Fibroblast of pulmonary artery (primary cell): ENCODE measurements around the gene MEOX1.
A peak's percentile ranks its signal among the peaks of the same experiment; 100 is the strongest.
"Not testable (repeated sequence)": the region's sequence is repeated elsewhere in the genome, so short reads cannot be mapped to it uniquely, and the experiment has no call there.

Source experiments
- DNase-seq: peaks from one replicate; pipeline ENCODE4 v3.0.0-alpha.2; 2010; ENCODE audit warnings: low read depth
- H3K4me3 ChIP-seq: replicated peaks from 2 replicates; pipeline ENCODE4 v1.5.1; 2011; ENCODE audit warnings: low read depth, mild to moderate bottlenecking, control low read depth, low read length, moderate library complexity
- TF ChIP-seq, protein P1 (sequence below): IDR thresholded peaks from 2 replicates; pipeline ENCODE4 v1.5.1; 2011; ENCODE audit warnings: mild to moderate bottlenecking, control low read depth, low read length, inconsistent platforms; ENCODE audit errors: missing control alignments

Gene MEOX1

DNA sequence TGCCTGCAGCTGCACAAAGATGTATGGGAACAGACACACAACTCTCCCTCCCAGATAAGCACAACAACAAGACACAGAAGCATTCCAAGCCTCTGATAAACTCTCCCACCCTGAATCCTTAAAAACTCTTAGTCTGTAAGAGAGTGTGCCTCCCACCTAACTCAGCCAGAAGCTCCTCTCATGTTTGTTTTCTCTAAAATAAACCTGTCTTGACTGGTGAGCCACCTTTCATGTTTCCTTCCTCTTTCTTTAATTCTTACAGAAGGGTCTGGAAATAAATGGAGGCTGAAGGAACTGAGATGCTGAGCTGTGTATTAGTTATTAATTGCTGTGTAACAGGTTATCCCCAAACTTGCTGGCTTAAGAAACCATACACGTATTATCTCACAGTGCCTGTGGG, 57.2 kb downstream of the MEOX1 start:
- no peak for DNase-seq
- H3K4me3 ChIP-seq, result no peak overlapping the region
- TF ChIP-seq, protein P1, sequence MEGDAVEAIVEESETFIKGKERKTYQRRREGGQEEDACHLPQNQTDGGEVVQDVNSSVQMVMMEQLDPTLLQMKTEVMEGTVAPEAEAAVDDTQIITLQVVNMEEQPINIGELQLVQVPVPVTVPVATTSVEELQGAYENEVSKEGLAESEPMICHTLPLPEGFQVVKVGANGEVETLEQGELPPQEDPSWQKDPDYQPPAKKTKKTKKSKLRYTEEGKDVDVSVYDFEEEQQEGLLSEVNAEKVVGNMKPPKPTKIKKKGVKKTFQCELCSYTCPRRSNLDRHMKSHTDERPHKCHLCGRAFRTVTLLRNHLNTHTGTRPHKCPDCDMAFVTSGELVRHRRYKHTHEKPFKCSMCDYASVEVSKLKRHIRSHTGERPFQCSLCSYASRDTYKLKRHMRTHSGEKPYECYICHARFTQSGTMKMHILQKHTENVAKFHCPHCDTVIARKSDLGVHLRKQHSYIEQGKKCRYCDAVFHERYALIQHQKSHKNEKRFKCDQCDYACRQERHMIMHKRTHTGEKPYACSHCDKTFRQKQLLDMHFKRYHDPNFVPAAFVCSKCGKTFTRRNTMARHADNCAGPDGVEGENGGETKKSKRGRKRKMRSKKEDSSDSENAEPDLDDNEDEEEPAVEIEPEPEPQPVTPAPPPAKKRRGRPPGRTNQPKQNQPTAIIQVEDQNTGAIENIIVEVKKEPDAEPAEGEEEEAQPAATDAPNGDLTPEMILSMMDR, result no peak

DNA sequence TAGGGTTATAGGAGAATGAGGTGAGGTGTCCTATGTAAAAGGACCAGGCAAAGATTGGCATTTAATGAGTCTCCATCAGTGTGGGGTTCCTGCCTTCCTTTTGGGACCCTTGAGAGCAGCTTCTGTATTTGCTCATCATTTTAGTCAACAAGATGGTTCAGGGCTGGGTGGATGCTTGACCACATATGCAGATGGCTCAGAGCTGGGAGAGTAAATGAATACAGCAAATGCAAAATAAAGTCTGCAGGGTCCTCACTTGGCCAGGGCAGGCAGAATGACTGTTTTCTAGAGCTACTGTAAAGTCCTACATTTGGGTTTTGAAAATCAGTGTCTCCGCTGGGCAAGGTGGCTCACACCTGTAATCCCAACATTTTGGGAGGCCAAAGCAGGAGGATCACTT, 58.4 kb downstream of the MEOX1 start:
- DNase-seq, result no peak
- H3K4me3 ChIP-seq, result no peak overlapping the region
- TF ChIP-seq, protein P1, result no peak

DNA sequence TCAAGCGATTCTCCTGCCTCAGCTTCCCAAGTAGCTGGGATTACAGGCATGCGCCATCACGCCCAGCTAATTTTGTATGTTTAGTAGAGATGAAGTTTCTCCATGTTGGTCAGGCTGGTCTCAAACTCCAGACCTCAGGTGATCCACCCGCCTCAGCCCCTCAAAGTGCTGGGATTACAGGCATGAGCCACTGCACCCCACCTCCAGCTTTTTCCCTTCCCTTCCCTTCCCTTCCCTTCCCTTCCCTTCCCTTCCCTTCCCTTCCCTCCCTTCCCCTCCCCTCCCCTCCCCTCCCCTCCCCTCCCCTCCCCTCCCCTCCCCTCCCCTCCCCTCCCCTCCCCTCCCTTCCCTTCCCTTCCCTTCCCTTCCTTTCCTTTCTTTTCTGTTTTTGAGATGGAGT, 59.2 kb downstream of the MEOX1 start:
- not testable (repeated sequence) for H3K4me3 ChIP-seq, DNase-seq

DNA sequence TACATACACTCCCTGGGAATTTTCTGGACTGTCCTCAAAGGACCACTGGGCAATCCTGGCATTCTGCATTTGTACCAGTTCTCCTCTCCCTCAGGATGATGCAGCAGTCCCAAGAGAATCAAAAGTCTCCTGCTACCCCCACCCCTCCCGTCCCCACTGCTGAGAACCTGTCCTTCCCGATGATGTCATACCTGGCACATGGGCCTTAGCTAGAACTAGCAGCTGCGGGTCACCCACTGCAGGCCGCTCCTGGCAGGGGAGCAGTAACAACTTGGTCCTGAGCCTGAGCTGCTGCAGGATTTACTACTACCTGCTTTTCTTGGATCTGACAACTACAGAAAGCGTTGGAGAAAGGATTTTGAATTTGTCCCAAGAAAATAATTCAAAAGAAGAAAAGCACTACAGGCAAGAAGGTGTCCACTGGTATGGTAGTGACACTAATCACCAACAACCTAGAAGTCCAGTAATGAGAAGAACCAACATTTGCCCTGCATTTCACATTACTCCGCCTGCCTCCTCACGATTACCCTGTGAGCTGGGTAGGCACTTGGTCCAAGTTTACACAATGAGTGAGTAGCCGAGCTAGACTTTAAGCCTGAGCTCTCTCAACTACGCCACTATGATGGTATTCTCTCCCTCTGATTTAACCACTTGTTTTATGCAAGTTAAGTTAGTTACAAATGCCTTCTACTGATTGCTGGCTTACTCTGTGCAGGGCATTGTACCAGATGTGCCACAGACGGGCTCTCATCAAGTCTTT, 60.3 kb downstream of the MEOX1 start:
- TF ChIP-seq, protein P1, result no peak
- no peak overlapping the region for H3K4me3 ChIP-seq
- peak; percentile 18 for DNase-seq

DNA sequence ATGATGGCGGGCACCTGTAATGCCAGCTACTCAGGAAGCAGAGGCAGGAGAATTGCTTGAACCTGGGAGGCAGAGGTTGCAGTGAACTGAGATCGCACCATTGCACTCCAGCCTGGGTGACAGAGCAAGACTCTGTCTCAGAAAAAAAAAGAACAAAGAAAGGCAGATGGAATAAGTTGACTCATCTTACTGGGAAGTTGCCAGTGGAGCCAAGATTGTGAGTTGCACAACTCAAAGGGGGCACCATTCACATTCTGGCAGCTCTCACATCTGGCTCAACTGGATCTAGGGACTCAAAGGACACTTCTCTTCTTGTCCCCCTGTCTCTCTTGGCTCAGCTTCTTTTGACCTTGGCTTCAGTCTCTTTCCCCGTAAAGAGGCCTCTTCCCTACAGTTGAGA, 61.9 kb downstream of the MEOX1 start:
- H3K4me3 ChIP-seq, result no peak overlapping the region
- DNase-seq, result peak; percentile 92
- TF ChIP-seq, protein P1, result no peak

DNA sequence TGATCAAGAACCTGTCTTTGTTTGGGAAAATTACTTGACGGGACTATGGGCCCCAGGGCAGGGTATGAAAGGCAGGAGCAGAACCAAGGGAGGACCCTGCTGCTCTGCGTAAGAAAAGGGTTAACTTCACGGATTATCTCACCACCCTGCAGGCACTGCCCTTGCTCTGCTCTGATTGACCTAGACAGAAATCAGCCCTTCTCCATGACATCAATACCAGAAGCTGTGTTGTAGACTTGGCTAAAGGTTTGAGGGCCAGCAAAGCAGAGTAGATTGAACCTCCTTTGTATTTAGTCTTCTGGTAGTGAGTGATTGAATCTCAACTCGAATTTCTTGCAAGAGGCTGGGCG, 62.7 kb downstream of the MEOX1 start:
- TF ChIP-seq, protein P1, result no peak
- no peak for DNase-seq
- no peak overlapping the region for H3K4me3 ChIP-seq

DNA sequence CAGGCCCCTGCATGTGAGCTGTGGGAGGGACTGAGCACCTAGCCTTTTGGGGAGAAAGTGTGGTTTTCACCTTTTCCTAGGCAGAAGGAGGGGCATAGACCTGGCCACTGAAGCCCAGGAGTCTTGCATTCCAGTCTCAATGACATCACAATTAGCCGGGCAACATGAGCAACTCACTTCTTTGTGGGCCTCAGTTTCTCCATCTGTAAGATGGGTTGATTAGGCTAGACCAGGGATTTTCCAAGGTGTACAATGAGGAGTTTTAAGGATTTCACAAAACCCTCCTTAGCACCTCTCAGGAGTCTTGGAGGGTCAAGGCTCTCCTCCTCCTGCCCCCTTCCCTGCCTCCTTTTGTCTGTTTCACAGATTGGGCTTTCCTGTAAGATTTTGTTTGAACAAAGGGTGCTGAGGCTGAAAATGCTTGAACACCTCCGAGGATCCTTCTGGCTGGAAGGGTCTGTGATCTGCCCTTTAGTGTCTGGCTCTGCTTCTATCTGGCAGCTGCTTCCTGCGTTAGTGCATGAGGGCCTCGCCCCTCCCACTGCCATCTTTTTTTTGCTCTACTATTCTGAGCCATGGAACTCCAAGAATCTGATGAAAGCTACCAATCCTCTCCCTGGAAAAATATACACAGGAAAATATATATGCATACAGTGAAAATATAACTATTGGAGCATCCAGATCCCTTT, 63.2 kb downstream of the MEOX1 start:
- H3K4me3 ChIP-seq, result no peak overlapping the region
- DNase-seq, result no peak
- TF ChIP-seq, protein P1, result no peak
